Stimulated activated naive CD8-positive, alpha-beta T cell treated with anti-CD3 and anti-CD28 coated beads, Interleukin-15, Interleukin-2, amounts not matched to agents 100 ng/mL and 50 ng/mL, for 24 hours (primary cell): ENCODE measurements around the gene PPP3CA.

Experiments used
- H3K27ac Mint-ChIP-seq: one replicate; pipeline ENCODE4 v1.8.0; 2021; ENCODE audit warnings: mild to moderate bottlenecking, mixed read lengths
- H3K27me3 Mint-ChIP-seq: one replicate; pipeline ENCODE4 v1.8.0; 2021; ENCODE audit warnings: mixed read lengths
- H3K36me3 Mint-ChIP-seq: one replicate; pipeline ENCODE4 v1.8.0; 2021; ENCODE audit warnings: low read depth, mixed read lengths
- H3K4me1 Mint-ChIP-seq: one replicate; pipeline ENCODE4 v1.8.0; 2021; ENCODE audit warnings: low read depth, mixed read lengths
- H3K4me3 Mint-ChIP-seq: one replicate; pipeline ENCODE4 v1.8.0; 2021; ENCODE audit warnings: mild to moderate bottlenecking, mixed read lengths
- H3K9me3 Mint-ChIP-seq: one replicate; pipeline ENCODE4 v1.8.0; 2021; ENCODE audit warnings: mixed read lengths

The PPP3CA gene

GRCh38 chr4:101037938-101038413, 309.4 kb downstream of the PPP3CA start:
- no peak overlapping the region for H3K4me3 Mint-ChIP-seq
- peak overlapping the region; percentile 50 for H3K27ac Mint-ChIP-seq
- H3K36me3 Mint-ChIP-seq: peaks cover 19% of the 10 kb centered on the region
- no peaks in the 10 kb centered on the region for H3K9me3 Mint-ChIP-seq
- H3K27me3 Mint-ChIP-seq: no peaks in the 10 kb centered on the region
- peaks cover 32% of the 10 kb centered on the region for H3K4me1 Mint-ChIP-seq

GRCh38 chr4:101037249-101037648, 310.1 kb downstream of the PPP3CA start:
- Mint-ChIP-seq H3K4me3 (no peak overlapping the region), H3K27me3 (no peaks in the 10 kb centered on the region), H3K4me1 (peaks cover 31% of the 10 kb centered on the region), H3K36me3 (peaks cover 19% of the 10 kb centered on the region), H3K27ac (no peak overlapping the region), H3K9me3 (no peaks in the 10 kb centered on the region)

DNA sequence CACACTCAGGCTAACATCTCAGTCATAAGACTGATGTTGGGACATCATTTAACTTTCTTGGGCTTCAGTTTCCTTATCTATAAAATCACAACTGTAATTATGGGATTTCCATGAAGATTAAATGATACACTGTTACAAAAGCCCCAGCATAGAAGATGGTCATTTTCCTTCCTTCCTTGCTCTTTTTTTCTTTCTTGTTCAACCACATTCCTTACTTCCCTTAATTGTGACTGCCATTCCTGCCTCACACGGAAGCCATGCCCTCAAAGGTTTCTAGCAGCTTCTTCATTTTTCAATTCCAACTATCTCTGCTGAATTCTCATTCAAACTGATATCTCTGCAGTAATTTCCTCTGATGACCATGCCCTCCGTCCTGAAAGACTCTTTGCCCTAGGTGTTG, 311.8 kb downstream of the PPP3CA start:
- Mint-ChIP-seq H3K27me3 (no peaks in the 10 kb centered on the region), H3K27ac (no peak overlapping the region), H3K9me3 (no peaks in the 10 kb centered on the region), H3K36me3 (peaks cover 24% of the 10 kb centered on the region), H3K4me3 (no peak overlapping the region), H3K4me1 (peaks cover 23% of the 10 kb centered on the region)

DNA sequence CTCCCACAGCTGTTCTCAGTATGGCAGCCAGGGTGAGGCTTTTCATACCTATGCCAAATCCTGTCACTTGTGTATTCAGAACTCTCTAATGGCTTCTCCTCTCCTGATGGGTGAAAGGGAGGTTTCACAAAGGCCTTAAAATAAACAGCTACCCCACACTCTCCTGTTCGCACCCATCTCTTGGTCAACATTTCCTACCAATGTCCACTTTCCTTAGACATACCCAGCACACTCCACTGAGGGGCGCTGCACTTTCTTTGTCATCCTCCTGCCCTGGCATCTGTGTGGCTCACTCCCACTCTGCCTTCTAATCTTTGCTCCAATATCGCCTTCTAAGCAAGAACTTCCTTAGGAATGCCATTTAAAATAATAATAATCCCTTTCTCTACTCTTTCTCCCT, 313.3 kb downstream of the PPP3CA start:
- H3K27me3 Mint-ChIP-seq: no peaks in the 10 kb centered on the region
- H3K27ac Mint-ChIP-seq: no peak overlapping the region
- peaks cover 19% of the 10 kb centered on the region for H3K4me1 Mint-ChIP-seq
- peaks cover 23% of the 10 kb centered on the region for H3K36me3 Mint-ChIP-seq
- no peaks in the 10 kb centered on the region for H3K9me3 Mint-ChIP-seq
- no peak overlapping the region for H3K4me3 Mint-ChIP-seq

GRCh38 chr4:101032541-101032940, 314.8 kb downstream of the PPP3CA start:
- H3K4me3 Mint-ChIP-seq: no peak overlapping the region
- no peaks in the 10 kb centered on the region for H3K9me3 Mint-ChIP-seq
- no peaks in the 10 kb centered on the region for H3K27me3 Mint-ChIP-seq
- peaks cover 16% of the 10 kb centered on the region for H3K36me3 Mint-ChIP-seq
- H3K27ac Mint-ChIP-seq: no peak overlapping the region
- peaks cover 6% of the 10 kb centered on the region for H3K4me1 Mint-ChIP-seq

DNA sequence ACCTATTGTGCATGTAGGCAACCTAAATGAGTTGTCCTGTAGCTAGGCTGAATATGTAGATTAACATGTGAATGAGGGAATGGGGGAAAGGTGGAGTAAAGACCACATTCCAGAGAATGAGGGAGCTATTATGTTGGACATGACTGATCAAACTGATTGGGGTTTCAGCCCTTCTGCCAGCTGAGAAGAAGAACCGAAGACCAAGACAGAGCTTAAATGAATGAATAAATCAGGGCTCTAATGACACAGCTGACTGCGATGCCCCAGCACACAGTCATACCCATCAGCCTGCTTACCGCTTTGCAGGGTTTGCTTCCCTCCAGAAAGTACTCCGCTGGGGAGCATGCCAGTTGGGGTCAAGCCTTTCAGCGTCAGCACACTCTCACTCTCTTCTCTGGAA, 315.4 kb downstream of the PPP3CA start:
- no peaks in the 10 kb centered on the region for H3K9me3 Mint-ChIP-seq
- H3K27ac Mint-ChIP-seq: no peak overlapping the region
- H3K4me3 Mint-ChIP-seq: no peak overlapping the region
- peaks cover 15% of the 10 kb centered on the region for H3K36me3 Mint-ChIP-seq
- H3K4me1 Mint-ChIP-seq: peaks cover 5% of the 10 kb centered on the region
- no peaks in the 10 kb centered on the region for H3K27me3 Mint-ChIP-seq

DNA sequence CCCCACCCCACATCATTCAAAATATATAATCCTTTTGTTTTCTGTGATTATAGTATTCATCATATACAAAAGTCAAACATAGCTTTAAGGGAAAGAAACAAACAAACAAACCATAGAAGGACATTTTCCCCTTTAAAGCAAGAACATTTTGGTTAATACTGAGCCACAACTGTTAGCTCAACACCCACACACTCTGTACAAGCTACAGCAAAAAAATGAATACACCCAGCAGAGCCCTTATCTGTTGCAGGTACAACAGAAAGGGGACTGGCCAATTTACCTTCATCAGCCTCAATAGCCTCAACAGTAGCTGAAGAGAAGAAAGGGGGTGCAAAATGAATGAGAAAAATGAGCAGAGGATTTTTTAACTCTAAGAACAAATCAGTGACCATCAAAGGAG, 318.4 kb downstream of the PPP3CA start:
- H3K4me3 Mint-ChIP-seq: no peak overlapping the region
- no peaks in the 10 kb centered on the region for H3K9me3 Mint-ChIP-seq
- H3K36me3 Mint-ChIP-seq: peaks cover 34% of the 10 kb centered on the region
- peaks cover 11% of the 10 kb centered on the region for H3K4me1 Mint-ChIP-seq
- H3K27ac Mint-ChIP-seq: no peak overlapping the region
- H3K27me3 Mint-ChIP-seq: no peaks in the 10 kb centered on the region

DNA sequence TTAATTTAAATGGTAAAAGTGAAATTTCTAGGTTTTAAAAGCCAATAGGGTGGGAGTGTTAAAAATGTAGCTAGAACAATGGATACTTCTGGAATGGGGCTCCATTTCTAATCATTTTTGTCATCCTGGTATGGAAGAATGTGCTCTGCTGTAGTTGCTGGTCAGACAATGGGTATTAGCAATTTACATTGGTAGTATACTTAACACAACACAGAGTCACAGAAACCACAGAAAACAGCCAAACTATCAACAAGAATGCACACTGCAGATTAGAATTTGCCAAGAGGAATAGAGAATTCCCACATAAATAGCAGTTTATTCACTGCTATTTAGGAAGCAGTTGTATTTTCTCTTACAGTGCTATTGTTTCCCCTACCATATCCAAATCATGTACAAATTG, 319.6 kb downstream of the PPP3CA start:
- H3K4me3 Mint-ChIP-seq: no peak overlapping the region
- H3K27me3 Mint-ChIP-seq: no peaks in the 10 kb centered on the region
- H3K9me3 Mint-ChIP-seq: no peaks in the 10 kb centered on the region
- H3K27ac Mint-ChIP-seq: no peak overlapping the region
- H3K4me1 Mint-ChIP-seq: peaks cover 16% of the 10 kb centered on the region
- H3K36me3 Mint-ChIP-seq: peaks cover 34% of the 10 kb centered on the region

GRCh38 chr4:101025755-101026154, 321.6 kb downstream of the PPP3CA start:
- Mint-ChIP-seq H3K4me1 (peaks cover 36% of the 10 kb centered on the region), H3K4me3 (no peak overlapping the region), H3K27me3 (no peaks in the 10 kb centered on the region), H3K36me3 (peaks cover 30% of the 10 kb centered on the region), H3K27ac (no peak overlapping the region), H3K9me3 (no peaks in the 10 kb centered on the region)

DNA sequence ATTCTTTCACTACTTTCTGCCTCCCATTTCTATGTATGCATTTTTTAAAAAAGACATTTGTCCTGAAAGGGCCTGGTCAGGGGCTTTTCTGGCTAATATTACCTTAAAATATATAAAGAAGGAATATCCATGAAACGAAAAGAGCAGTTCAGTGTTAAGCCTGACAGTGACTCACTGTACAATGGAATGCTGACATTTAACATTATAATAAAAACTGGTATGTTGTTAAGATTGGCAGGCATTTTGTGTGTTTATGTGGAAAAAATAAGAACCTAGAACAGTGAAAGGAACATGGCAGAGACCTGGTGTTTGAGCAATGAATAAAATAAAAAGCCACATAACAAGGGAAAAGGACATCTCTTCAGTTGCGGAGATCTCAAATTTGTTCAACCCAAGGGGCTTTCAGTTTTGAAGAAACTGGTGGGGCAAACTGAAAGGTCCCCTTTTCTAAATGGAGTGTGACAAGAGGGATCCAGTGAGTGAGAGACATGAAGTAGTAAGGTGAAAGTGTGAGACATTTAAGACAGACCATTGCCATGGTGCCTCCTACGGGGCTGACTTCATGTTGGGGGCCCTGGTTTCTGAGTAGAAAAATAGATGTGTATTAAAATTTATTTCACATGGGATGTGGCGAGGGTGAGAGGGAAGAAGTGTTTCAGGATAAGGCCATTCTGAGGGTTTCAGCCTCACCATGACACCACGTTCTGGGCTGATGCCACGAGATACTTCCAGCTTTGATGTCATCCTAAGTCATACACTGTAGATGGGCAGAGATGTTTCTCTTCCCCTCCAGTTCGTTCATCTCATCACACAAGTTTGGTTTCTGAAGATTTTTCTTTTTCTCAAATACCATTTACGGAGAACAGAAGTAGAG, 324.9 kb downstream of the PPP3CA start:
- H3K9me3 Mint-ChIP-seq: no peaks in the 10 kb centered on the region
- H3K27me3 Mint-ChIP-seq: no peaks in the 10 kb centered on the region
- peak overlapping the region; percentile 56 for H3K27ac Mint-ChIP-seq
- peaks cover 59% of the 10 kb centered on the region for H3K4me1 Mint-ChIP-seq
- H3K36me3 Mint-ChIP-seq: peaks cover 24% of the 10 kb centered on the region
- no peak overlapping the region for H3K4me3 Mint-ChIP-seq

- Mint-ChIP-seq H3K4me1 (peaks cover 68% of the 10 kb centered on the region), H3K36me3 (peaks cover 13% of the 10 kb centered on the region), H3K27ac (peak overlapping the region; percentile 3), H3K4me3 (no peak overlapping the region), H3K9me3 (no peaks in the 10 kb centered on the region), H3K27me3 (no peaks in the 10 kb centered on the region)
Observed at GRCh38 chr4:101020956-101021355, 326.4 kb downstream of the PPP3CA start.

DNA sequence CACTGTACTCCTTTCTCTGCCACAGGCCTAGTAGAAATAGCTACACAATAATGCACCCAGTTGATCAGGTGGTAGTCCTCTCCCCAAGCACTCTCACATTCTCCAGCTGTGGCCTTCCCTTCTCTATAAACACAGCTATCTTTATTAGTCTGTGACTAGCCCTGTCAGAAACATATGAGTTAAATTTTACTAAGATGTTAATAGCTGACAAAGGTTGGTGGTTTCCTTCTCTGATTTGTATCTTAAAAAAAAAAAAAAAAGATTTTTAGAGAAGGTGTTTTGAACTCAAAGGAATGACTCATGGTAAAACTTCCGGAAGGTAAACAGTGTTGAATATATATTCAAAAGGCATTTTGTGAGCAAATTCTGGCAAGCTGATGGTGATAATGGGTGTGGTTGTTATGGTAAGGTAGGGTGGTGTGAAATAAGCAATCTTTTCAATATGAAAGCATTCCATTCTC, 327.4 kb downstream of the PPP3CA start:
- H3K9me3 Mint-ChIP-seq: no peaks in the 10 kb centered on the region
- peak overlapping the region; percentile 23 for H3K27ac Mint-ChIP-seq
- H3K4me3 Mint-ChIP-seq: peak overlapping the region; percentile 1
- H3K36me3 Mint-ChIP-seq: peaks cover 4% of the 10 kb centered on the region
- no peaks in the 10 kb centered on the region for H3K27me3 Mint-ChIP-seq
- peaks cover 69% of the 10 kb centered on the region for H3K4me1 Mint-ChIP-seq

- H3K27me3 Mint-ChIP-seq: no peaks in the 10 kb centered on the region
- peak overlapping the region; percentile 23 for H3K27ac Mint-ChIP-seq
- peak overlapping the region; percentile 1 for H3K4me3 Mint-ChIP-seq
- peaks cover 75% of the 10 kb centered on the region for H3K4me1 Mint-ChIP-seq
- peaks cover 4% of the 10 kb centered on the region for H3K36me3 Mint-ChIP-seq
- H3K9me3 Mint-ChIP-seq: no peaks in the 10 kb centered on the region
Observed at GRCh38 chr4:101019313-101019712, 328.0 kb downstream of the PPP3CA start.

- Mint-ChIP-seq H3K4me3 (no peak overlapping the region), H3K27me3 (no peaks in the 10 kb centered on the region), H3K9me3 (no peaks in the 10 kb centered on the region), H3K27ac (peak overlapping the region; percentile 23), H3K36me3 (peaks cover 4% of the 10 kb centered on the region), H3K4me1 (peaks cover 80% of the 10 kb centered on the region)
Observed at GRCh38 chr4:101018836-101019235, 328.5 kb downstream of the PPP3CA start.

DNA sequence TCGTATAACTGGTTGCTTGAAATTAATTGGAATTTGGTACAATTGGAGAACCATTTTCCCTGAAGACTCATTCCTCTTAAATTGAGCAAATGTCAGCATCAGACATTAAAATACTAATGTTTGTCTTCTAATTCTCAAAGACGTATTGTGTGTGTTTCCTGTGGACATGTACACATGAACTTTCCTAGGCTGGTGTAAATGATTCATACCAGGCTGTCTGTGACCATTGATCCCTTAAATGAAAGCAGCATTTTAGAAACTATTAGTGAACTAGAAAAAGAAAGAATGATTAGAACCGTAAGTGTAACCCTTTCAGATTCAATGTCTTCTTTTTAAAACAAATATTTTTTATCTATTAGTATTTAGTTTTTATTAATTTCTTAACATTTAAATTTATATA, 332.9 kb downstream of the PPP3CA start:
- H3K27ac Mint-ChIP-seq: no peak overlapping the region
- H3K27me3 Mint-ChIP-seq: no peaks in the 10 kb centered on the region
- H3K4me1 Mint-ChIP-seq: peaks cover 54% of the 10 kb centered on the region
- no peak overlapping the region for H3K4me3 Mint-ChIP-seq
- no peaks in the 10 kb centered on the region for H3K36me3 Mint-ChIP-seq
- no peaks in the 10 kb centered on the region for H3K9me3 Mint-ChIP-seq

DNA sequence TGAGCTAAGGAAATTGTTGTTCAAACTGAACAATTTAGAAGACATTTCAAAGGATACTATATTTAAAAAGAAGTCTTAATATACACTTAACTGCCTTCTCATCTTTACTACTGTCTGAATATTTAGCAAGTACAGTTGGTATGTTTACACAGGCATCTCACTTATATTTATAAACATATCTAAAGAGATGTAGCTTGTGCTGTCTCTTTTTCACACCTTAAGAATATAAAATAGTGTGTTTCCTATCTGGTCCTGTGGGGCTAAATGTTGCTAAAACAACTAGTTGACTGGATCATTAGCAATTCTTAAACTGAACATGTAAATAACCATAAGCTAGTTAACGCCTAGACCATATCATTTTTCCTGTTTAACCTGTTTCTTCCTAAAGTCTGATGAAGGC, 336.3 kb downstream of the PPP3CA start:
- no peaks in the 10 kb centered on the region for H3K36me3 Mint-ChIP-seq
- no peak overlapping the region for H3K27ac Mint-ChIP-seq
- H3K4me3 Mint-ChIP-seq: no peak overlapping the region
- no peaks in the 10 kb centered on the region for H3K9me3 Mint-ChIP-seq
- peaks cover 37% of the 10 kb centered on the region for H3K4me1 Mint-ChIP-seq
- H3K27me3 Mint-ChIP-seq: no peaks in the 10 kb centered on the region
